ENCODE data around the gene APBB1IP.
A peak's percentile ranks its signal among the peaks of the same experiment; 100 is the strongest.
"Not testable (repeated sequence)": the region's sequence is repeated elsewhere in the genome, so short reads cannot be mapped to it uniquely, and the experiment has no call there.

Gene APBB1IP

GRCh38 chr10:26478061-26478460 lies 39.9 kb downstream of the APBB1IP start:
- DNase-seq (ENCODE audit: low spot score) = no peak

GRCh38 chr10:26479766-26480492 lies 41.8 kb downstream of the APBB1IP start:
- no peak for DNase-seq (ENCODE audit: low spot score)

GRCh38 chr10:26481315-26481692 lies 43.2 kb downstream of the APBB1IP start:
- no peak for DNase-seq (ENCODE audit: low spot score)

GRCh38 chr10:26481914-26482550 lies 43.9 kb downstream of the APBB1IP start:
- no peak for DNase-seq (ENCODE audit: low spot score)

- DNase-seq (ENCODE audit: low spot score) = no peak
Measured at GRCh38 chr10:26483554-26483953, 45.4 kb downstream of the APBB1IP start.

- no peak for DNase-seq (ENCODE audit: low spot score)
Measured at GRCh38 chr10:26485150-26485941, 47.2 kb downstream of the APBB1IP start.

GRCh38 chr10:26486304-26486703 lies 48.2 kb downstream of the APBB1IP start:
- DNase-seq (ENCODE audit: low spot score) = no peak

GRCh38 chr10:26486990-26487850 lies 49.1 kb downstream of the APBB1IP start:
- peak; percentile 44 for DNase-seq (ENCODE audit: low spot score)

GRCh38 chr10:26488344-26488743 lies 50.2 kb downstream of the APBB1IP start:
- DNase-seq (ENCODE audit: low spot score) = no peak

- DNase-seq (ENCODE audit: low spot score) = no peak
Measured at GRCh38 chr10:26489081-26489480, 50.9 kb downstream of the APBB1IP start.

GRCh38 chr10:26490367-26490766 lies 52.2 kb downstream of the APBB1IP start:
- not testable (repeated sequence) for DNase-seq (ENCODE audit: low spot score)

- DNase-seq (ENCODE audit: low spot score) = no peak
Measured at GRCh38 chr10:26491276-26491675, 53.1 kb downstream of the APBB1IP start.

- no peak for DNase-seq (ENCODE audit: low spot score)
Measured at GRCh38 chr10:26491934-26492333, 53.8 kb downstream of the APBB1IP start.

GRCh38 chr10:26492725-26493124 lies 54.6 kb downstream of the APBB1IP start:
- not testable (repeated sequence) for DNase-seq (ENCODE audit: low spot score)

- DNase-seq (ENCODE audit: low spot score) = no peak
Measured at GRCh38 chr10:26494018-26494417, 55.9 kb downstream of the APBB1IP start.

- DNase-seq (ENCODE audit: low spot score) = no peak
Measured at GRCh38 chr10:26499426-26499825, 61.3 kb downstream of the APBB1IP start.

GRCh38 chr10:26502986-26503385 lies 64.8 kb downstream of the APBB1IP start:
- no peak for DNase-seq (ENCODE audit: low spot score)

GRCh38 chr10:26503911-26504310 lies 65.8 kb downstream of the APBB1IP start:
- DNase-seq (ENCODE audit: low spot score) = no peak

GRCh38 chr10:26504429-26504828 lies 66.3 kb downstream of the APBB1IP start:
- not testable (repeated sequence) for DNase-seq (ENCODE audit: low spot score)

- no peak for DNase-seq (ENCODE audit: low spot score)
Measured at GRCh38 chr10:26505491-26505890, 67.3 kb downstream of the APBB1IP start.

GRCh38 chr10:26506736-26507135 lies 68.6 kb downstream of the APBB1IP start:
- no peak for DNase-seq (ENCODE audit: low spot score)

GRCh38 chr10:26507441-26507840 lies 69.3 kb downstream of the APBB1IP start:
- DNase-seq (ENCODE audit: low spot score) = no peak
